ENCODE measurements around the gene SPCS3. TPM values are rescaled to one million over a fixed set of nuclear protein-coding genes. Genes with fewer than 3 reads are reported as not detected.
"Not testable (repeated sequence)": the region's sequence is repeated elsewhere in the genome, so short reads cannot be mapped to it uniquely, and the experiment has no call there.

The SPCS3 gene
- total RNA-seq, 1 donor = 145 TPM

DNA sequence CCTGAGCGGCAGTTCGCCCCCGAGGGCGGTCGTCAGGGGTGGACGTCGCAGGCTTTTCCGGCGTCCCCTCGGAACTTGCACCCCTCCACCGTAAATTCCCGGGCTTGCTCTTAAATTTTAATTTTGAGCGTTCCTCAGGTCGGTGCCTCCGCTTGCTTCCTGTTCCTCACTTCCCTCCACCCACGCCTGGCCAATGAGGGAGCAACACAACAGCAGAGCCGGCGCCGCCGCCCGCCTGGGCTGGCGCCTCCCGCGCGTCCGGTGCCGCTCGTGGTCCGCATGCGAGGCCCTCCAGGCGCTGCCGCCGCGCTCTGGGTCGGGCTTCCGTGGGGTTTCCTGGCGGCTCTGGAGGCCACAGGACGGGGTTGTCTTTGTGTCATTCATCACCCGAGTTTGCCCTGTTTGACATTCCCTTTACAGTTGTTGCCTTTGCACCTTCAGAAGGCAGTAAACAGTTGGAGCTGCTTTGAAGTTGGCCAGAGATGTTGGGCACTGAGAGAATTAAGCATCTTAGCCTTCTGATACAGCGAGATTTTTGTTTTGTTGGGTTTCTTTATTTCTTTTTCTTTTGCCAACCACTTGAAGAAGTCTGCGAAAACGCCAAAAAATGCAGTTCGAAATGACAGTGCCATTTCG is 692 bp downstream of the SPCS3 start:
- Histone ChIP-seq H3K27me3 (ENCODE audit: insufficient read depth, low read length) (no peaks in the 10 kb centered on the region), H3K4me3 (ENCODE audit: low read length) (peak overlapping the region; percentile 85), H3K9me3 (ENCODE audit: low read depth, low read length) (no peaks in the 10 kb centered on the region), H3K4me1 (ENCODE audit: insufficient read depth, low read length) (peaks cover 34% of the 10 kb centered on the region)

DNA sequence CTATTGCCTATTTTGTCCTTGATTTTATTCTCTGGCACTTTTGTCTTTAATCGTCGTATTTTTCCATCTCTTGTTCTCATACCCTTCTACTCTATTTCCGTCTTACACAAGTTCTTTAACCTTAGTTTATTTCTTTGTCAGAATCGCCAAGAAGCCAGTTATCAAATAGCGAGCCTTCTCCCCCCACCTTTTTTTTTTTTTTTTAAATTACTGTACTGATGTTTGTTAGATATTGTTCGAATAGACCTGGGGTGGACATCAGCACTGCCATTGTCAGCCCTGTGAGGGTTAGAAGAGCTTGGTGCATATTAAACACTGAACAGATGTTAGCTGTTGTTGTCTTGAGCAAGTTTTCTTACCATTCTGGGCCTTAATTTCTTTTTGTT is 1.2 kb downstream of the SPCS3 start:
- H3K4me3 ChIP-seq (ENCODE audit: low read length) = peak overlapping the region; percentile 85
- peaks cover 34% of the 10 kb centered on the region for H3K4me1 ChIP-seq (ENCODE audit: insufficient read depth, low read length)
- no peaks in the 10 kb centered on the region for H3K9me3 ChIP-seq (ENCODE audit: low read depth, low read length)
- no peaks in the 10 kb centered on the region for H3K27me3 ChIP-seq (ENCODE audit: insufficient read depth, low read length)

DNA sequence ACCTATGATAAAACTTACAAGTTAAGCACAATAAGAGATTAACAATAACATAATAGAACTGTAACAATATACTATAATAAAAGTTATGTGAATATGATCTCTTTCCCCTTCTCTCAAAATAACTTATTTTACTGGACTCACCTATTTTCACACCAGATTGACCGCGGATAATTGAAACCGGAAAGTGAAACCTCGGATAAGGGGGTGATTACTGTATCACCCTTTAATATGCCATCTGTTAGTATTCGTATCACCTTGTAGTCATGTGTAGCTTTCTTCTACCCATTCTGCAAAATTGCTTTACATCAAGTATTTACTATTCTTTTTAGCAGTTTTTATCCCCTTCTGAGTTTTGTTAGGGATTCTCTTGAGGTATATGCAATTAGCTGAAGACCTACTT is 1.8 kb downstream of the SPCS3 start:
- peaks cover 34% of the 10 kb centered on the region for H3K4me1 ChIP-seq (ENCODE audit: insufficient read depth, low read length)
- no peaks in the 10 kb centered on the region for H3K9me3 ChIP-seq (ENCODE audit: low read depth, low read length)
- H3K27me3 ChIP-seq (ENCODE audit: insufficient read depth, low read length) = no peaks in the 10 kb centered on the region
- no peak overlapping the region for H3K4me3 ChIP-seq (ENCODE audit: low read length)

DNA sequence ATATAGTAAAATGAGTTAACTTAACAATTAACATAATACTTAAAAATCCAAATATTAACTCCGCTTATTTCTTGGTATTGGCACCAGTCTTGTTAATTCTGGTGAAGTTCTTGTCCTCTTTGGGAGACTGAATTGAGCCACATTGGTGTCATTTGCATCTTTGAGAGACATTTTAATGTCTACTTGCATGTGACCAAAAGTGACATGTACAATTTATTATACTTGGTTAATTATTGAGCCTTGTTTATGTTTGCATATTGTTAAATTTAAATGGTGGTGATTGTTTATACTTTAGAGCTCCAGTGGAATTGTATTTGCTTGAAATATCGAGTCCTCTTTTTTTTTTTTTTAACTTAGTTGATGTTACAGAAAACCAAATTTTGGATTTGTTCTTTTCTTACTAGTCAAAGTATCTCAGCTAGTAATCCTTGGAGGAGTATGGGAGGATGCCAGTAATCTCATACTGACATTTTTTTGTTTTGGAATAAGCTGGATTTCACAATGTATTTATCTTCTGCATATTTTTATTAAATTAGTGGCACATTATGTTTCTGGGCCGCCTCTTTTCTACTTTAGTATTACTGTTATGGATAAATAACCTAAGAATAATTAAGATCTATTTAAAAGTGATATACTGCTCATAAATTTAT is 3.9 kb downstream of the SPCS3 start:
- Histone ChIP-seq H3K4me3 (ENCODE audit: low read length) (no peak overlapping the region), H3K27me3 (ENCODE audit: insufficient read depth, low read length) (no peaks in the 10 kb centered on the region), H3K9me3 (ENCODE audit: low read depth, low read length) (no peaks in the 10 kb centered on the region), H3K4me1 (ENCODE audit: insufficient read depth, low read length) (peaks cover 34% of the 10 kb centered on the region)

DNA sequence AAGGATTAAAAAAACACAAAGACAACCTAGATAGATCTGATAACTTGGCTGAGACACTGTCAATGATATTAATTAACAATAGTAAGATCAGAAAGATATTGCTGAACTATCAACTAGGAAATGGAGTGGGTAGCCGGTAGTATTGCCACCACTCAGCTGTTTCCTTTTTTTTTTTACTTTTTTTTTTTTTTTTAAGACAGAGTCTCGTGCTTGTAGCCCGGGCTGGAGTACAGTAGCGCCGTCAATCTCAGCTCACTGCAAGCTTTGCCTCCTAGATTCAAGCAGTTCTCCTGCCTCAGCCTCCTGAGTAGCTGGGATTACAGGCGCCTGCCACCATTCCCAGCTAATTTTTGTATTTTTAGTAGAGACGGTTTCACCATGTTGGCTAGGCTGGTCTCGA is 5.1 kb downstream of the SPCS3 start:
- H3K4me3 ChIP-seq (ENCODE audit: low read length); H3K27me3 ChIP-seq (ENCODE audit: insufficient read depth, low read length); H3K9me3 ChIP-seq (ENCODE audit: low read depth, low read length): not testable (repeated sequence)
- peaks cover 28% of the 10 kb centered on the region for H3K4me1 ChIP-seq (ENCODE audit: insufficient read depth, low read length)

DNA sequence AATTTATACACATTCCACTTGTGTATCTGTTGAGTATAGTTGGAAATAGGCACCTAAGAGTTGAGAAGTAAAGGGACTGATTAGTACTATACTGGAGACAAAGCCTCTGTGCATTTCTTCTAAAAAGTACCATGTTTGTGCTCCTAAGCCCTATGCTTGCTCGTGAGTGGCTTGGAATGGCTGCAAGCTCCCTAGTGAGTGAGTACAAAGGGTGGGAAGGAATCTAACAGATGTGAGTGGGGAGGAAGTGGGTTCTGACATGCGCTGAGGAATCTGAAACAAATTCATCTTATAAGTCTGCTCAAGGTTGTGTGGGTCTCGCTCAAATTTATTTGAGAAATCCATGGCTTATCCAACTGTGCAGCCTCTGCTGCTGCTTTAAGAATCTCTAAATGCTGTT is 13.3 kb downstream of the SPCS3 start:
- Histone ChIP-seq H3K4me3 (ENCODE audit: low read length) (no peak overlapping the region), H3K27me3 (ENCODE audit: insufficient read depth, low read length) (no peaks in the 10 kb centered on the region), H3K4me1 (ENCODE audit: insufficient read depth, low read length) (no peaks in the 10 kb centered on the region), H3K9me3 (ENCODE audit: low read depth, low read length) (no peaks in the 10 kb centered on the region)

DNA sequence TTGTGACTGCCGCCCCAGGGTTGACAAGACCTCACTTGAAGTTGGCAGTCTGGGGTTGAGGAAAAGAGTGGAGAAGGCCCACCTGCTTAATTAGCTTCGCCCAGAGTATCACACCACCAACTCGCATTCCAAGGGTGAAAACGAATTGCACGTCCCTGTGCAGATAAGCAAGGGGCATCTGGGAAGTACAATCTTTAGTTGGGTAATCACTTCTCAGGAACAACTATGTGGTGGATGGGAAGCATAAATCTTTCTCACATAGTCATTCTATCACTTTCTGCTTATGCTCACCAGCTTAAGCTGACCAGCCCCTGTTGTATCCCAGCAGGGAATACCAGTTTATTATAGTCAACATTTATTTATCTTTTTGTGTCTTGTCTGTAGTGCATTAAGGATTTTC is 14.3 kb downstream of the SPCS3 start:
- no peaks in the 10 kb centered on the region for H3K27me3 ChIP-seq (ENCODE audit: insufficient read depth, low read length)
- H3K4me3 ChIP-seq (ENCODE audit: low read length) = no peak overlapping the region
- H3K4me1 ChIP-seq (ENCODE audit: insufficient read depth, low read length) = no peaks in the 10 kb centered on the region
- no peaks in the 10 kb centered on the region for H3K9me3 ChIP-seq (ENCODE audit: low read depth, low read length)

DNA sequence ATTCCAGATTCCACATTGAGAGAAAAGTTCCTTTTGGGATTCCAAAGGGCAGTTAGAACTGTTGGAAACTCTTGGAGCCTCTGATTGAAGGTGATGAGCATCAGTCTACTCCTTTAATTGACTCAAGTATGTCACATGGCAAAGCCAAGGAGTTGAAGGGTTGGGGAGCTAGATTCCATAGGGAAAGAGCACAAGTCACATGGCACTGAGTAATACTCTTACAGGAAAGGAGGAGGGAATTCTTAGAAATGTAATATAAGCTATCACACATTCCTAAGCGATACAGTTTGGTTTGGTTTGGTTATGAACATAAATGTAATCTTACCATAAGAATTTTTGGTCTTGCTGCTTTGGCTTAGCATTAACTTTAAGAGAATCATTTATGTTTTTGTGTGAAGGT is 15.7 kb downstream of the SPCS3 start:
- Histone ChIP-seq H3K4me3 (ENCODE audit: low read length) (no peak overlapping the region), H3K9me3 (ENCODE audit: low read depth, low read length) (no peaks in the 10 kb centered on the region), H3K27me3 (ENCODE audit: insufficient read depth, low read length) (no peaks in the 10 kb centered on the region), H3K4me1 (ENCODE audit: insufficient read depth, low read length) (no peaks in the 10 kb centered on the region)

DNA sequence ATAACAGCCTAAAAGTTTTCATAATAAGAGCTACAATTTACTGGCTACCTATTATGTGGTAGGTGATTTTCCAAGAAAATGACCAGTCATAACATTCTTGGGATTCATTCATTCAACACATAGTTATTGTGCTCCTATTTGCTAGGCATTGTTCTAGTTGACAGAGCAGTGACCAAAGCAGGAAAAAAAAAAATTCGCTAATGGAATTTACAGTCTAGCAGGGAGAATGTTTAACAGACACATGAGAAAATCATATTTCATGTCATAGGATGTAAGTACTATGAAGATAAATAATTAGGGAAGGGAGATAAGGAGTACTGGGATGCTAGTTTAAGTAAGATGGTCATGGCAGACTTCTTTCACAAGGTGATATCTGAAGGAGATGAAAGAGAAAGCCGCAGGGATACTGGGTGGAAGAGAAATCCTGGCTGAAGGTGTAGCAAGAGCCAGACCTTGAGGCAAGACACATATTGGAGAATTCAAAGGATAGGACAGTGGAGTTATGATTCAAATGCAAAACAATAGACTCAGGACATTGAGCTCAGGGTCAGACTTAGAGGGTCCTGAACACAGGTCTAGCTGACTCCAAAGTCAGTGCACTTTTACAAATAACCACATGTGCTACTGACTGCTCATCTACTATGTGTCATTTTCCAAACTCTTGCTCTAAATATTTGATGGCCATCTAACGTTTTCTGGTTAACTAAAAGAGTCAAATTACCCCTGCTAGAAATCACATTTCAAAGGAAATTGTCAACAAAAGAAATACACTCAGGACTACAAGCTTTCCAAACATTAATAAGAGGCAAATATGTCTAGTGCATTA is 20.4 kb downstream of the SPCS3 start:
- Histone ChIP-seq H3K9me3 (ENCODE audit: low read depth, low read length) (no peaks in the 10 kb centered on the region), H3K4me1 (ENCODE audit: insufficient read depth, low read length) (no peaks in the 10 kb centered on the region), H3K27me3 (ENCODE audit: insufficient read depth, low read length) (no peaks in the 10 kb centered on the region), H3K4me3 (ENCODE audit: low read length) (no peak overlapping the region)

DNA sequence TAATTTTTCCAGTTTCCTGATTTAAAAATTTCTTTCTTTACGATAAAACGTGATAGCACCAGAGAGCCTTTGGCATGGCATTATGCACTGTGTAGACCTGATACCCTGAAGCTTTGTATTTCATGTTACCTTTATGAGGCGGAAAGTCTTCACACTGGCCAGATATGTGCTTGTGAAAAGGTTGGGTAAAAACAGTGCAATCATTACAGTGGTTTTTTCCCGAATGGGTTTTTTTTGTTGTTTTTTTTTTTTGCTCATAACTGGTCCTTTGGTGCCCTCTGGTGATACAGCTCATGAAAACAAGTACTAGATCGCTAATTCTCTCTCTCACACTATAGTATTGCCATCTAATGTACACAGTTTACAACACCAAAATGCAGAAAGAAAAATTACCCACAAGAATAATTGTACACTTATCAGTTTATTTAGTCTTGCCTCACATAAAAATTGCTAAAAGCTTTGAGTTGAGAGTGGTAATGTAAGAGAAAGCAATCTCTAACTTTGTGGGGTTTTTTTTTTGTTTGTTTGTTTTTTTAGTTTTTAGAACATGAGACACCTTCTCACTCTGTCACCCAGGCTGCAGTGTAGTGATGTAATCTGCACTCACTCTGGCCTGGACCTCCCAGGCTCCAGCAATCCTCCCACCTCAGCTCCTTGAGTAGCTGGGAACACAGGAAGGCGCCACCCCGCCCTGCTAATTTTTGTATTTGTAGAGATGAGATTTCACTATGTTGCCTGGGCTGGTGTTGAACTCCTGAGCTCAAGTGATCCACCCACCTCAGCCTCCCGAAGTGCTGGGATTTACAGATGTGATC is 21.3 kb downstream of the SPCS3 start:
- H3K9me3 ChIP-seq (ENCODE audit: low read depth, low read length) = no peaks in the 10 kb centered on the region
- H3K4me1 ChIP-seq (ENCODE audit: insufficient read depth, low read length) = no peaks in the 10 kb centered on the region
- no peaks in the 10 kb centered on the region for H3K27me3 ChIP-seq (ENCODE audit: insufficient read depth, low read length)
- H3K4me3 ChIP-seq (ENCODE audit: low read length) = no peak overlapping the region

DNA sequence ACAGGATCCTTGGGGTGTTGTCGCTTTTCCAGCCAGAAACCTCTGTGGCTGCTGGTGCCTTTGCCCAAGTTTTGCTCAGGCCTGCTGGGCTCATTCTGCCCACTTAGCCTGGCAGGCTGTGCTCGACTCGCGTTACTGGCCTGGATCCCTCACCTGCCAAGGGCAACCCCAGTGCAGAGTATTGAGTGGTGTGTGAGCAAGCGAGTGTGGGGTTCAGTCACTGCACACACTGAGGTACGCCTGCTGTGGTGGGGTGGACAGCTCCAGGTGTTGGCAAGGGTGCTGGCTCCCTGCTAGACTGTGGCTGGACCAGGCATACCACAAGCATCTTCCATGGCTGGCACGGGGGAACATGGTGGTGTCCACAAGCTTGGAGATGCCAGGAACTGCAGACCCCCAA is 22.6 kb downstream of the SPCS3 start:
- no peaks in the 10 kb centered on the region for H3K9me3 ChIP-seq (ENCODE audit: low read depth, low read length)
- H3K4me3 ChIP-seq (ENCODE audit: low read length) = no peak overlapping the region
- H3K4me1 ChIP-seq (ENCODE audit: insufficient read depth, low read length) = no peaks in the 10 kb centered on the region
- H3K27me3 ChIP-seq (ENCODE audit: insufficient read depth, low read length) = no peaks in the 10 kb centered on the region

DNA sequence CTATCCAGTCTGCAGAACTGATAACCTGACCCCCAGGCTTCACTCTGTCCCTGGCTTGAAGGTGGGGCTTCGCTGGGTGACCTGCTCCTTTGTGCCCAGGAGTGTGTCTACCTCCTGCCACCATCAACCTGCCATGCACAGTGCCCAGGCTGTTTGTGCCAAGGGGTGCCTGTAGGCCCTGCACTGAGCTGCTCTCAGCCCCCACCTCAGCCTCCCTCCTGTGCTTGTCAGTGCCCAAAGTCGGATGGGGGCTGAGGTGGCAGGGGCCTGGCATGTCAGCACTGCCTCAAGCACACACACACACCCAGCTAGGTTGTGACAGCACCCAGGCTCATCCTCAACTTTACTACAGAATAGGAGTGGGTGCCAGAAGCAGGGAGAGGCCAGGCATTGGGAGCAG is 23.5 kb downstream of the SPCS3 start:
- Histone ChIP-seq H3K4me3 (ENCODE audit: low read length) (no peak overlapping the region), H3K4me1 (ENCODE audit: insufficient read depth, low read length) (no peaks in the 10 kb centered on the region), H3K9me3 (ENCODE audit: low read depth, low read length) (no peaks in the 10 kb centered on the region), H3K27me3 (ENCODE audit: insufficient read depth, low read length) (no peaks in the 10 kb centered on the region)

DNA sequence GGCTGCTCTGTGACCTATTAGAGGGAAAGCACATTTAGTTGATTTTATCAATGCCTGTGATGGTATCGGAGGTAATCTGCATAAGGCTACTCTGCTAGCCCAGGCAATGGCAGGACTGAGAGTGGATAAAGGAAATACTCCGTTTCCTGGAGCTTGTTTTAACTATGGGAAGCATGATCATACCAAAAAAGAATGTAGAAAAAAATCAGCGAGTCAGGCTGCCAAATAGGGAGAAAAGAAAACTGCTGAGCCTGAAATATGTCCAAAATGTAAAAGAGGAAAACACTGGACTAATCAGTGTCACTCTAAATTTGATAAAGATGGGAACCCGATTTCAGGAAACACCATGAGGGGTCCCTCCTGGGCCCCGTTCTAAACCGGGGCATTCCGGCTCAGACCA is 25.6 kb downstream of the SPCS3 start:
- not testable (repeated sequence) for H3K4me3 ChIP-seq (ENCODE audit: low read length); H3K4me1 ChIP-seq (ENCODE audit: insufficient read depth, low read length); H3K27me3 ChIP-seq (ENCODE audit: insufficient read depth, low read length); H3K9me3 ChIP-seq (ENCODE audit: low read depth, low read length)

DNA sequence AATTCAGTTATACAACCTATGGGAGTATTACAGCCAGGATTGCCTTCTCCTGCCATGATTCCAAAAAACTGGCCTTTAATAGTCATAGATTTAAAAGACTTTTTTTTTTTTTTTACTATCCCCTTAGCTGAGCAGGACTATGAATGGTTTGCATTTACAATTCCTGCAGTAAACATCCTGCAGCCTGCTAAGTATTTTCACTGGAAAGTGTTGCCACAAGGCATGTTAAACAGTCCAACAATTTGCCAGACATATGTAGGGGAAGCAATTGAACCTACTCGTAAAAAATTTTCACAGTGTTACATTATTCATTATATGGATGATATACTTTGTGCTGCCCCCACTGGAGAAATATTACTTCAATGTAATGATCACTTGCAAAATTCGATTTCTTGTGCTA is 27.1 kb downstream of the SPCS3 start:
- not testable (repeated sequence) for H3K4me3 ChIP-seq (ENCODE audit: low read length); H3K27me3 ChIP-seq (ENCODE audit: insufficient read depth, low read length); H3K9me3 ChIP-seq (ENCODE audit: low read depth, low read length); H3K4me1 ChIP-seq (ENCODE audit: insufficient read depth, low read length)

DNA sequence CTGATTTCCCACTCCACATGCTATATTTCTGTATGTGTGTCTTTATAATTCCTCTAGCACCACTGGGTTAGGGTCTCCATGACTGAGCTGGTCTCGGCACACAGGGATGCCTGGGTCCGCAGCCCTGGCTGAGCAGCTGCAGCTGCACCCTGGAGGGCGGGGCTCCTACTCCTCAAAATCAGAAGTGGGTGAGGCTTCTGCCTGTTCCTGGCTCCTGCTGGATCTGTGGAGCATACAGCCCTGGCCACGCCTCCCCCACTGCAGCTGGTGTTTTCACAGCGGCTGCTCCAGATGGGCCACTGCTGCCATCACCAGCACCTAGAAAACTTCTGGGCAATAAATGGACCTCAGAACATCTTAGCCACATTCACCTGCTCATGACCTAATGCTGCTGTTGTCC is 30.9 kb downstream of the SPCS3 start:
- Histone ChIP-seq H3K9me3 (ENCODE audit: low read depth, low read length) (no peaks in the 10 kb centered on the region), H3K27me3 (ENCODE audit: insufficient read depth, low read length) (no peaks in the 10 kb centered on the region), H3K4me3 (ENCODE audit: low read length) (no peak overlapping the region), H3K4me1 (ENCODE audit: insufficient read depth, low read length) (no peaks in the 10 kb centered on the region)
